Measurements from ENCODE around the gene UBE2H.
"Not testable (repeated sequence)": the region's sequence is repeated elsewhere in the genome, so short reads cannot be mapped to it uniquely, and the experiment has no call there.

The UBE2H gene

GRCh38 chr7:129843978-129844840 lies 108.6 kb downstream of the UBE2H start:
- no peak for DNase-seq (ENCODE audit: low read depth, low spot score)

GRCh38 chr7:129843365-129843898 lies 109.3 kb downstream of the UBE2H start:
- DNase-seq (ENCODE audit: low read depth, low spot score), result no peak

DNA sequence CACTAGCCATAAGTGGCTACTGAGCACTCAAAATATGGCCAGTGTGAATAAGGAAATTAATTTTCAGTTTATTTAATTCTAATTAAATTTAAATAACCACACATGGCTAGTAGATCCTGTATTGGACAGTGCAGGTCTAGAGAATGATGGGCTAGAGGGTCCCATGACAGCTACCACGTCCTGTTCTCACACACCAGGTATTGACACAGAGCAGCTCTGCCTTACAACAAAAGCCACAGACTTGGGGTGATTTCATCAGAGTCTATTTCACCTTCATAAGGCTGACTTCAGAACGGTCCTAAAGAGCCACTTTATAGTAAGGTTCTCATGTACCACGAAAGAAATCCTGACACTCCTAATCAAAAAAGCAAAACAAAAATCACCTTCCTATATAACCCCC lies 111.3 kb downstream of the UBE2H start:
- no peak for DNase-seq (ENCODE audit: low read depth, low spot score)

GRCh38 chr7:129840757-129841156 lies 112.0 kb downstream of the UBE2H start:
- peak; percentile 94 for DNase-seq (ENCODE audit: low read depth, low spot score)

DNA sequence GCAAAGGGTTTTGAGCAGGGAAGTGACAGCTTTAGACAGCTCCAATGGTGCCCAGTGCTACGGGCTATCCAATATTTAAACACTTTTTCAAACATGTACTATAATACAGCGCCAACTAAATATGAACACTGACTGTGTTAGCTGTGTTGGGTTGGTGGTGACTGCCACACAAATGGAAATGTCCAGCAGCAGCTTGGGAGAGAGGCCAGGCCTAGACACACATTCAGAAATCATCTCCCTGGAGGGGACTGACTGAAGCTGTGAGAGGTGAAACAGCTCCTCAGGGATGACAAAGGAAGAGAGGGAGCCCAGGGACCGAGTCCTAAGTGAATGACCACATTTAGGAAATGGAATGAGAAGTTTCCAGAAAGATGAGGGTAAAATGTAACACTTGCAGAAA lies 115.8 kb downstream of the UBE2H start:
- no peak for DNase-seq (ENCODE audit: low read depth, low spot score)

- DNase-seq (ENCODE audit: low read depth, low spot score), result no peak
Observed at GRCh38 chr7:129835569-129835968, 117.2 kb downstream of the UBE2H start.

DNA sequence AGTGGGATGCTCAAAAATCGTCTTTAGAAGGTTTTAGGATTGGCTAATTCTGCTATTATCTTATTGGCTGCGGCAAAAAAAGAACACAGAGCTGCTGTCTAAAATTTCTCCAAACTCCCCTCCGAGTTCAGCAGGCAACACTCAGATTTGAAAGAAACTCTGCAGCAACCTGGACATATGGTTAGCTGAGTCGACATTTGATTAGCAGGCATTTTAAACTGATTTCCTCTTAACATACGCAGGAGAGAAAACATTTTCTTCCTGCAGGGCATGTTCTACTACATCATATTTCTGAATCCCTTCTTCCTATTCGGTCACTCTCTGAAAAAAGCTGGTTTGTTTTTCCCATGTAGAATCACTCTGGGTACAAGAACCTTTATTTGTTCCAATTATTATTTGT lies 119.4 kb downstream of the UBE2H start:
- not testable (repeated sequence) for DNase-seq (ENCODE audit: low read depth, low spot score)

GRCh38 chr7:129832701-129833227 lies 120.0 kb downstream of the UBE2H start:
- no peak for DNase-seq (ENCODE audit: low read depth, low spot score)

DNA sequence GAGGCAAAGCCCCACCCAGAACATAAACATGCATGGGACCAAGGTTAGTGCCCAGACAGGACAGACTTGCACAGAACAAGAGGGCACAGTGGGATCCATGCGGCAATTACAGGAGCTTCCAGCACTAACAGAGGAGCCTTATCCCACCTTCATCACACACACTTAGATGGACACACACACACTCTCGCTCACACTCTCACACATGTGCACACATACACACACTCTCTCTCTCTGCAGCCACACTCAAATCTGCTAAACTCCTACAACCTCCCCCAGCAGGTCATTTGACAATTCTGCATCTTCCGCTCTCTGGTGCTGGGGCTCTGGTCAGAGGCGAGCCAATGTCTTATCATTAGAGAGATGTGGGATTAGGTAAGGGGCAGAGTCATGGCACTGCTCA lies 120.5 kb downstream of the UBE2H start:
- DNase-seq (ENCODE audit: low read depth, low spot score), result no peak

DNA sequence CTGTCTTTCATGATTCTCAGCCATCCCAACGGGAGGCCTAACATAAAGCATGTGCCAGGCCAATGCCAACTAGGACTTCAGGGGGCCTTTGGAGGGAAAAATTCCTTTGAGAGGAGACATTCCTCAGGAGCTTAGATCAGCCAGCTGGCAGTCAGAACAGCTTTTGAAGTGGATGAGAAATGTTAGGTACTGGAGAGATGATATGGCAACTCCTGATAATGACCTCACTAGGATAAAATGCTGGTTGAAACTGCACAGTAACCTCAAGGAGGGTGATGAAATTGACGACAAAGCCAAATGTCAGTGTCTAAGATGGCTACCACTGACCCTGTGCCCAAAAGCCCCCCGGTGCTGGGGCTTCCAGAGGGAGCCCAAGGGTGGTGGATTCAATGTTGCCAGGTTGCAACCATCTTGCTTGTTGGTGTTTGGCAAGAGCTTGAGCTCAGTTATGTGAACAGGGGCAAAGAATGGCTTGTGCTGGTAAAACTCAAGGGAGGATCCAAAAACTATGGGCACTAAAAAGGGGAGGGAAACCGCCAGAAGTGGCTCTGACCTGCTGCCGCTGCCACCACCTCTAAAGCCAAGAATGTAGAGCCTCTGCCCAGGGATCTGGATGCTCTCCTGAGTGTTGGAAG lies 121.2 kb downstream of the UBE2H start:
- DNase-seq (ENCODE audit: low read depth, low spot score), result peak; percentile 97

DNA sequence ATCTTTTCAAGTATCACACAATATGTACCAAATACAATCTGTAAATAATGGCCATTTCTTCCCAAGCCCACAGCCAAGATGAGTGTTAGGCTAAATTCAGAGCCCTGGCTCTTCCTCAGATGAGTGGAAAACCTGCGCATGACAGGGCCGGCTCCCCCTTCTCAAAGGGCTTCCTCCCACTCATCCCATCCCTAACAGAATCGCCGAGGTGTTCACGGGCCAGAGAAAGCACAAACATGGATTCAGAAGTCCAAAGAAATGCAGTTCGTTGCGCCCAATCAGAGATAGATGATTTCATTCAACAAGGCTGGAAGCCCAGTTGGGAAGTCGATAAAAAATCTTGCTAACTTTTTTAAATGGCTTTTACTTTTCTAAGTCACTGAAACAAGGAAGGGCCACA lies 121.8 kb downstream of the UBE2H start:
- DNase-seq (ENCODE audit: low read depth, low spot score), result no peak

GRCh38 chr7:129829737-129830631 lies 122.8 kb downstream of the UBE2H start:
- peak; percentile 91 for DNase-seq (ENCODE audit: low read depth, low spot score)

GRCh38 chr7:129828989-129829736 lies 123.6 kb downstream of the UBE2H start:
- DNase-seq (ENCODE audit: low read depth, low spot score), result no peak

GRCh38 chr7:129828078-129828762 lies 124.5 kb downstream of the UBE2H start:
- DNase-seq (ENCODE audit: low read depth, low spot score), result no peak

GRCh38 chr7:129827467-129827990 lies 125.2 kb downstream of the UBE2H start:
- DNase-seq (ENCODE audit: low read depth, low spot score), result no peak

GRCh38 chr7:129826895-129827294 lies 125.9 kb downstream of the UBE2H start:
- DNase-seq (ENCODE audit: low read depth, low spot score), result not testable (repeated sequence)

- peak; percentile 94 for DNase-seq (ENCODE audit: low read depth, low spot score)
Observed at GRCh38 chr7:129825209-129825970, 127.4 kb downstream of the UBE2H start.

DNA sequence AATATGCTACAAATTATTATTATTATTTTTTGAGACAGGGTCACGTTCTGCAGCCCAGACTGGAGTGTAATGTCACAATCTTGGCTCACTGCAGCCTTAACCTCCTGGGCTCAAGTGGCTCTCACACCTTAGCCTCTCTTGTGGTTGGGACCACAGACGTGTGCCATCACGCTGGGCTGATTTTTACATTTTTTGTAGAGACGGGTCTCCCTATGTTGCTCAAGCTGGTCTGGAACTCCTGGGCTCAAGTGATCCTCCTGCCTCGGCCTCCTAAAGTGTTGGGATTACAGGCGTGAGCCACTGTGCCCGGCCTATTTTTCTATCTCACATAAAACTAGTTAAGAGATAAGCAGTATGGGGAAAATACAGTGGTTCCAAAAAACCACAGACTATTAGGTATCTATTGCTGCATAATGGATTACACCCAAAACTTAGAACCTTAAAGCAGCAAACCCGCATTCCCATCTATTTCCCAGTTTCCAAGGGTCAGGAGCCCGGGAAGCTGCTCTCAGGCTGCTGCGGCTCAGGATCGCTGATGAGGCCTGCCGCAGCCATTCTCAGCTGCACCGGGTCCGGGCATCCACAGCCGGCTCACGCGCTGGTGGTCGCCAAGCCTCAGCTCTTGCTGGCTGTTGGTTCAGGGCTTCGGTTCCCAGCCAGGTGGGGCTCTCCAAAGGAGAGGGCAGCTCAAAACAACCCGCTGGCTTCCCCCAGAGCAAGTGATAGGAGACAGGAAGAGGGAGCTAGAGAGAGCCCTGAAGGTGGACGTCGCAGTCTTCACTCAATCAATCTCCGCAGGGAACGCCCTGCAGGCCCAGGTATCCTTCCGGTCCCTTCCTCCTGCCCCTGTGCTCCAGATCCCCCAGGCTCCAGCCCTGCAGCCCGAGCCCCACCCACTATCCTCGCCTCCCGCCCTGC lies 128.2 kb downstream of the UBE2H start:
- peak; percentile 65 for DNase-seq (ENCODE audit: low read depth, low spot score)

Measured in astrocyte of the hippocampus (primary cell).